Measurements from ENCODE around the gene TEX13D.

Gene TEX13D

DNA sequence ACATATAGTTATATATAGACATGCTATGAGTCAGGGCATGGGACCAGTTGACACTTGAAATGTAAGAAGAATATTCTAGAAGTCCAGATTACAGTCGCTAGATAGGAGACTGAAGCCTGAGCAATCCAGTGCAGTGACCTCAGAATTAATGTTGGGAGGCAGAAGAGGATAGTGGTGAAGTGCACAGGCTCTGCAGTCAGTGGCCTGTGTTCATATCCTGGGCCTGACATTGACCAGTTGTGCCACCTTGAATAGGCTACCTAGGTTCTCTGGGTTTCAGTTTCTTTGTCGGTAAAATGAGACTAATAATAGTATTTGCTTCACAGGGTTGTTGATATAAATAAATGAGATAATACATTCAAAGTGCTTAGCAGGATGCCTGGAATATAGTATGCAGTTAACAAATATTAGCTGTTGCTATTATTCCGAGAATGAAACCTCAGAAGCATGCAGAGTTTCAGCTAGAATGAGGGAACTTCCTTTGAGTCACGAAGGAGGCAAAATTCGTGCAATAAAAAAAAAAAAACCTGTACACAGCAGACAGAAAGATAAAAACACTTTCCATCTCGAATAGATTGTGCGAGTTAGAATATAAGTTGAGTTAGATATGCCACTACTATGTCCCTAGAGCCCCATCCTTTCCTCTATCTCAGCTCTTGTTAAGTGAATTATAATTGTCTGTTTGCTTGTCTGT is 9.9 kb downstream of the TEX13D start:
- TF ChIP-seq, protein P1, sequence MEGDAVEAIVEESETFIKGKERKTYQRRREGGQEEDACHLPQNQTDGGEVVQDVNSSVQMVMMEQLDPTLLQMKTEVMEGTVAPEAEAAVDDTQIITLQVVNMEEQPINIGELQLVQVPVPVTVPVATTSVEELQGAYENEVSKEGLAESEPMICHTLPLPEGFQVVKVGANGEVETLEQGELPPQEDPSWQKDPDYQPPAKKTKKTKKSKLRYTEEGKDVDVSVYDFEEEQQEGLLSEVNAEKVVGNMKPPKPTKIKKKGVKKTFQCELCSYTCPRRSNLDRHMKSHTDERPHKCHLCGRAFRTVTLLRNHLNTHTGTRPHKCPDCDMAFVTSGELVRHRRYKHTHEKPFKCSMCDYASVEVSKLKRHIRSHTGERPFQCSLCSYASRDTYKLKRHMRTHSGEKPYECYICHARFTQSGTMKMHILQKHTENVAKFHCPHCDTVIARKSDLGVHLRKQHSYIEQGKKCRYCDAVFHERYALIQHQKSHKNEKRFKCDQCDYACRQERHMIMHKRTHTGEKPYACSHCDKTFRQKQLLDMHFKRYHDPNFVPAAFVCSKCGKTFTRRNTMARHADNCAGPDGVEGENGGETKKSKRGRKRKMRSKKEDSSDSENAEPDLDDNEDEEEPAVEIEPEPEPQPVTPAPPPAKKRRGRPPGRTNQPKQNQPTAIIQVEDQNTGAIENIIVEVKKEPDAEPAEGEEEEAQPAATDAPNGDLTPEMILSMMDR (IDR thresholded peaks at IDR 0.05; ENCODE audit: insufficient read depth, low read depth, low read length, missing control alignments), result no peak
- DNase-seq (ENCODE audit: low read depth), result no peak
- no peak overlapping the region for H3K4me3 ChIP-seq (ENCODE audit: low read length)

DNA sequence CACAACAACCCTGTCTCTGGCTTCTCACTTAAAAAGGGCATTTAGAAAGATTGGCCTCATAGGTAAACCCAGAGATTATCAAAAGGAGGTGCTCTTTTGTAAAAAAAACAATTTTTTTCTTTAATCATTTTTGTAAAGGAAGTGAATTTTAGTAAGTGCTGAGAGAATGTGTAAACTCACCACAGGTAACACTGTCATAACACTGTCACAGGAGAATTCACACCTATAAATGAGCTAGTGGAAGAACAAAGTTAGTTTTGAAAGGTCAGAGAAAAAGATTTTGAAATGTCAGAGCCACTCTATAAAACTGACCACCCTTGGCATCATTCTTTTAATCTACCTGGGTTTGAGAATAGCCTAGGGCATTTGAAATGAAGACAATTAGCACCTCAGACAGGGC is 10.6 kb downstream of the TEX13D start:
- H3K4me3 ChIP-seq (ENCODE audit: low read length), result no peak overlapping the region
- no peak for DNase-seq (ENCODE audit: low read depth)
- TF ChIP-seq, protein P1 (IDR thresholded peaks at IDR 0.05; ENCODE audit: insufficient read depth, low read depth, low read length, missing control alignments), result no peak

DNA sequence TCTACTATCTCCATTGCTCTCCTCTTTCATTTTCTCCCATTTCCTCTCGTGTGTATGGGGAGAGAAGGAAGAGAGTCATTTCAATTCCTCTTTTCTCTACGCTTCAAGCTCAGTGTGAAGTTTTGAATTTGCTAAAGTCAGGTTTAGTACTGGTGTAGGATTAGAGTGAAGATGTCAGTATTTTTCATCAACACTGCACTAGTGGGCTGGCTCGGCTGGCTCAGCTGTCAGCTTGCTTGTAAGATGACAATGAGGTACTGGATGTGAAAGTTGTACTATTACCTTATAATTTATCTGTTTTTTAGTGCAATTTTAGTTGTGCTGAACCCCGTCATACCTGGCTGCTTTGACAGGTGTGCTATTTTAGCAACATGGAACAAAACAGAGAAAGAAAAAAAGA is 11.8 kb downstream of the TEX13D start:
- TF ChIP-seq, protein P1 (IDR thresholded peaks at IDR 0.05; ENCODE audit: insufficient read depth, low read depth, low read length, missing control alignments), result no peak
- DNase-seq (ENCODE audit: low read depth), result no peak
- no peak overlapping the region for H3K4me3 ChIP-seq (ENCODE audit: low read length)

DNA sequence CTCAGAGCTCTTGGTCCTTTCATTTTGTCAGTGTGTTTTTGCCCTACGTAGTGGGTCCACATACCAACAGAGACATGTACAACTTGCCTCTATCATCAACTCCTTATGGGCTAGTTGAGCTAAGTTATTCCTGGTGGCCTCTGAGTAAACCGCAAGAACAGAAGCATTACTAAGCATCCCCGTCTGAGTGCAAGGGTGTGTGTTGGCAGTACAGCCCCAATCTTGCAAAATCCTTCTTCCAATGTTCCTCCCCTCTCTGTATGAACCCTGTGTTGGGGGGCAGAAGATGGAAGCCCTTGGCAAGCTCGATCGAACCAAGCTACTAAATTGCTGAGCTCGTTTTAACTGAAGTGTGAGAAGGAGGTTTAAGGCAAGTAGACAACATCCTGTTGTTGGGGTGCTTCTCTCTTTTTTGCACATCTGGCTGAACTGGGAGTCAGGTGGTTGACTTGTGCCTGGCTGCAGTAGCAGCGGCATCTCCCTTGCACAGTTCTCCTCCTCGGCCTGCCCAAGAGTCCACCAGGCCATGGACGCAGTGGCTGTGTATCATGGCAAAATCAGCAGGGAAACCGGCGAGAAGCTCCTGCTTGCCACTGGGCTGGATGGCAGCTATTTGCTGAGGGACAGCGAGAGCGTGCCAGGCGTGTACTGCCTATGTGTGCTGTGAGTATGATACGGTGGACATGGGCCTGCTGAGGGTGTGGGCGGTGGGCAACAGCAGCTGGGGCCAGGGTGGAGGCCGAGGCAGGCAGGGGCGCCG is 13.8 kb downstream of the TEX13D start, which contains the start of gene SH2D1A:
Gene SH2D1A, plus strand, starts transcription at position 447 of the 760 bp plus-strand sequence. Its CDS starts 80 bp downstream, at position 527.
- TF ChIP-seq, protein P1 (IDR thresholded peaks at IDR 0.05; ENCODE audit: insufficient read depth, low read depth, low read length, missing control alignments), result no peak
- no peak for DNase-seq (ENCODE audit: low read depth)
- no peak within 1 kb of the TSS for H3K4me3 ChIP-seq (ENCODE audit: low read length)

DNA sequence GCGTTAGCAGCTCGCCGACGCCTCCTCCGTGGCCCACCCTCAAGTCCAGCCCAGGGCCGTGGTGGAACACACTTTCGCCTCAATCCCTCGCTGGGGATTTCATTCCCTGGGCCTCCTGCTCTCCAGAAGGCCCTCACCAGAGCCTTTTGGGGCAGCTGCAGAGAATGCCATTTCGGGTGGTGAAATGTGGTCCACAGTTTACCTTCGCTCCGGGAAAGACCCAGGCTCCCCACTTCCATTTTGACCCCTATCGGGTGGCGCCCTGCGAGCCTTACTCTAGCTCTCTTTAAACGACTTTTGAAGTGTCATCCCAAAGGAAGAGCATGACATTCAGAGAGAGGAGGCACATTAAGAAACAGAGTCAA is 14.4 kb downstream of the TEX13D start:
- no peak overlapping the region for H3K4me3 ChIP-seq (ENCODE audit: low read length)
- TF ChIP-seq, protein P1 (IDR thresholded peaks at IDR 0.05; ENCODE audit: insufficient read depth, low read depth, low read length, missing control alignments), result no peak
- DNase-seq (ENCODE audit: low read depth), result no peak

DNA sequence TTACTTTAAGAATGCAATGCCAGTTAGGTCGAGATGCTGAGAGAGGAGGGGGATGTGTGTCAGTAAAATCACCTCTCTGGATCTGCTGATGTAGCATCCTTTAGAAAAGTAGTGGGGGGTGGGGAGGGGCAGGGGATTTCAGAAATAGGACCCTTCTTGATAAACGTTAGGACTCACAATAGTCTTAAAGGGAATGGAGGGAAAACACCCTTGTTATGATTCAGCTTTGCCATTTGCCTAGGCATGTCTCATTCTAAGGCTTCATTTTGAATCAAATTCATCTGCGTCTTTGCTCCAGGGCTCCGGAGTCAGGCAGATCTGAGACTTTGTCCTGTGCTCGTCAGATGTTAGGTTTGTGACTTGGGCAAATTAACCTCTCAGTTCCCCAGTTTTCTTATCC is 14.8 kb downstream of the TEX13D start:
- TF ChIP-seq, protein P1 (IDR thresholded peaks at IDR 0.05; ENCODE audit: insufficient read depth, low read depth, low read length, missing control alignments), result no peak
- no peak overlapping the region for H3K4me3 ChIP-seq (ENCODE audit: low read length)
- peak; percentile 72 for DNase-seq (ENCODE audit: low read depth)
